Parathyroid adenoma (tissue), 2 donors: ENCODE measurements around the gene SLC13A1.

Experiments
- H2AFZ ChIP-seq: fragments of 300-600 bp; sonication (generic); one replicate; pipeline ENCODE4 v1.7.0; 2017; ENCODE audit warnings: antibody characterized with exemption, mild to moderate bottlenecking
- H3K27ac ChIP-seq: fragments of 300-600 bp; sonication (generic); one replicate; pipeline ENCODE4 v1.7.0; 2017
- H3K27me3 ChIP-seq: fragments of 300-600 bp; sonication (generic); one replicate; pipeline ENCODE4 v1.7.0; 2017; ENCODE audit warnings: low read length; ENCODE audit not compliant: control insufficient read depth, insufficient read depth
- H3K36me3 ChIP-seq: fragments of 300-600 bp; sonication (generic); one replicate; pipeline ENCODE4 v1.7.0; 2017; ENCODE audit warnings: low read length; ENCODE audit not compliant: control insufficient read depth, insufficient read depth
- H3K4me1 ChIP-seq: fragments of 300-600 bp; sonication (generic); one replicate; pipeline ENCODE4 v1.7.0; 2017; ENCODE audit warnings: control low read depth
- H3K4me2 ChIP-seq: fragments of 300-600 bp; sonication (generic); one replicate; pipeline ENCODE4 v1.7.0; 2017; ENCODE audit warnings: low read length
- H3K4me3 ChIP-seq: fragments of 300-600 bp; sonication (generic); one replicate; pipeline ENCODE4 v1.7.0; 2017; ENCODE audit warnings: low read depth, low read length
- H3K79me2 ChIP-seq: fragments of 300-600 bp; sonication (generic); one replicate; pipeline ENCODE4 v1.7.0; 2017; ENCODE audit warnings: control low read depth
- H3K9ac ChIP-seq: fragments of 300-600 bp; sonication (generic); one replicate; pipeline ENCODE4 v1.7.0; 2017; ENCODE audit warnings: mild to moderate bottlenecking
- H3K9me3 ChIP-seq: fragments of 300-600 bp; sonication (generic); one replicate; pipeline ENCODE4 v1.7.0; 2017; ENCODE audit warnings: low read length; ENCODE audit not compliant: control insufficient read depth
- TF ChIP-seq, protein P1 (sequence below): fragments of 300-600 bp; sonication (generic); IDR thresholded peaks from one replicate; pipeline ENCODE4 v1.7.0; 2017; ENCODE audit warnings: antibody characterized with exemption, mild to moderate bottlenecking
- donor health status: primary hyperparathyroidism.

SLC13A1 gene

DNA sequence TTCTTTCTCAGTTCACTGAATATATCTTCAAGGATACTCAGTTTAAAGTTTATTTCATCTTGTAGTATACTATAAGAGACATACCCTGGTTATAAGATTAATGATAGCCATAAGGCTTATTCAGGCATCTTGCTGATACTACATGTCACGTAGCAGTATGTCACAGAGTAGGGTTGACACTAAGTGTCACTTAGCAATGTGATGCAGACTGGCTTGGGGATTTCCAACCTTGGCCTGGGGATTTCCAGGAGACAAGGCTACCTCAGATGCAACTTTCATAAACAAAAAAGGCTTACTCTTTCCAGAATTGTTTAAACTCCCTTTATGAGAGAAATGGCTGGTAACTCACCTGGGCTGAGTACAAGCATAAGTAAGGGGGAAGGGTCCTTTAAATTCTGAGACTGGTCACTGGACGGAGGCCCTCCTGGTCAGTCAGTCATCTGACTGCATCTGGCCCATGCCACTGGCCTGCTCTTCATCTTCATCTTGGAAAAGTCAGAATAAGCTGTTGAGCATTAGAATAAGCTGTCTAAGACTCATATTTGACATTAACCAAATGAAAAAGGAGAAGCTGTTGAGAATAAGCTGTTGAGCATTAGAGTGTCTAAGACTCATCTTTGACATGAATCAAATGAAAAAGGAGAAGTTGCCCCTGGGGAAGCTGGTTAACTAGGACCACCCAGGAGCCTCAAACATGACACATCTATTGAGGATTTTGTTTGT is 9.5 kb downstream of the SLC13A1 start:
- H3K4me2 ChIP-seq = no peak overlapping the region
- H3K9ac ChIP-seq = no peak overlapping the region
- no peak overlapping the region for H3K27ac ChIP-seq
- H3K4me1 ChIP-seq = no peaks in the 10 kb centered on the region
- no peak overlapping the region for H3K4me3 ChIP-seq
- H3K36me3 ChIP-seq = no peaks in the 10 kb centered on the region
- no peaks in the 10 kb centered on the region for H3K9me3 ChIP-seq
- TF ChIP-seq, protein P1, sequence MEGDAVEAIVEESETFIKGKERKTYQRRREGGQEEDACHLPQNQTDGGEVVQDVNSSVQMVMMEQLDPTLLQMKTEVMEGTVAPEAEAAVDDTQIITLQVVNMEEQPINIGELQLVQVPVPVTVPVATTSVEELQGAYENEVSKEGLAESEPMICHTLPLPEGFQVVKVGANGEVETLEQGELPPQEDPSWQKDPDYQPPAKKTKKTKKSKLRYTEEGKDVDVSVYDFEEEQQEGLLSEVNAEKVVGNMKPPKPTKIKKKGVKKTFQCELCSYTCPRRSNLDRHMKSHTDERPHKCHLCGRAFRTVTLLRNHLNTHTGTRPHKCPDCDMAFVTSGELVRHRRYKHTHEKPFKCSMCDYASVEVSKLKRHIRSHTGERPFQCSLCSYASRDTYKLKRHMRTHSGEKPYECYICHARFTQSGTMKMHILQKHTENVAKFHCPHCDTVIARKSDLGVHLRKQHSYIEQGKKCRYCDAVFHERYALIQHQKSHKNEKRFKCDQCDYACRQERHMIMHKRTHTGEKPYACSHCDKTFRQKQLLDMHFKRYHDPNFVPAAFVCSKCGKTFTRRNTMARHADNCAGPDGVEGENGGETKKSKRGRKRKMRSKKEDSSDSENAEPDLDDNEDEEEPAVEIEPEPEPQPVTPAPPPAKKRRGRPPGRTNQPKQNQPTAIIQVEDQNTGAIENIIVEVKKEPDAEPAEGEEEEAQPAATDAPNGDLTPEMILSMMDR = no peak
- no peak overlapping the region for H2AFZ ChIP-seq
- no peaks in the 10 kb centered on the region for H3K79me2 ChIP-seq
- H3K27me3 ChIP-seq = no peaks in the 10 kb centered on the region

DNA sequence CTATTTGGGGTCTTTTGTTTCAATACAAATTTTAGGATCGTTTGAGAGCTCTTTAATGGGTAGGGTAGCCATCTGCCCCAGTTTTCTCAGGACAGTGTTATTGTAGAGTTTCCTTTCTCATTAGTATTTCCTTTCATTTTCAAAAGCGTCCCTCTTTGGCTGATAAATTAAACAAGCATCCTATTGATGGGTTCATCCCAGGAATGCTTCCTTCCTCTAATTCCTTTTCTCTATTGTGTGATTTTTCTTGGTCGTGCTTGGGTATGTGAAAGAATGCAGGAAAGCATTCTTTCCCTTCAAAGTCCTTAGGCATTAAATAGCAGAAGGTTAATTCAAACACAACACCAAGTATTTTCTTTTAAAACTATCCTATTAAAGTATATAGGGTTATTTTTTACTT is 14.0 kb downstream of the SLC13A1 start:
- Histone ChIP-seq H3K79me2 (no peaks in the 10 kb centered on the region), H2AFZ (no peak overlapping the region), H3K4me2 (no peak overlapping the region), H3K9me3 (no peaks in the 10 kb centered on the region), H3K4me3 (no peak overlapping the region), H3K27ac (no peak overlapping the region), H3K4me1 (no peaks in the 10 kb centered on the region), H3K9ac (no peak overlapping the region), H3K36me3 (no peaks in the 10 kb centered on the region), H3K27me3 (no peaks in the 10 kb centered on the region)
- TF ChIP-seq, protein P1 = no peak

DNA sequence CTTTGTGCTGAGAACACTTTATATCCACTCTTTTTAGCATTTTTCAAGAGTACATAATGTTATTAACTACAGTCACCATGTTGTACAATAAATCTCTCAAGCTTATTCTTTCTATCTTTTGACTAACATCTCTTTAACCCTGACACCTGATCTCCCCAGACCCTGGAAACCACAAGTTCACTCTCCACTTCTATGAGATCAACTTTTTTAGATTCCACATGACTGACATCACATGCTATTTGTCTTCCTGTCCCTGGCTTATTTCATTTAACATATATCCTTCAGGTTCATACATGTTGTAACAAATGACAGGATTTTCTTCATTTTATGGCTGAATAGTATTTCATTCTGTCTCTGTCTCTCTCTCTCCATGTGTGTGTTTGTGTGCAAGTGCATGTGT is 15.5 kb downstream of the SLC13A1 start:
- Histone ChIP-seq H3K4me3 (no peak overlapping the region), H3K4me1 (no peaks in the 10 kb centered on the region), H2AFZ (no peak overlapping the region), H3K79me2 (no peaks in the 10 kb centered on the region), H3K9ac (no peak overlapping the region), H3K4me2 (no peak overlapping the region), H3K27me3 (no peaks in the 10 kb centered on the region), H3K36me3 (no peaks in the 10 kb centered on the region), H3K9me3 (no peaks in the 10 kb centered on the region), H3K27ac (no peak overlapping the region)
- TF ChIP-seq, protein P1 = no peak

DNA sequence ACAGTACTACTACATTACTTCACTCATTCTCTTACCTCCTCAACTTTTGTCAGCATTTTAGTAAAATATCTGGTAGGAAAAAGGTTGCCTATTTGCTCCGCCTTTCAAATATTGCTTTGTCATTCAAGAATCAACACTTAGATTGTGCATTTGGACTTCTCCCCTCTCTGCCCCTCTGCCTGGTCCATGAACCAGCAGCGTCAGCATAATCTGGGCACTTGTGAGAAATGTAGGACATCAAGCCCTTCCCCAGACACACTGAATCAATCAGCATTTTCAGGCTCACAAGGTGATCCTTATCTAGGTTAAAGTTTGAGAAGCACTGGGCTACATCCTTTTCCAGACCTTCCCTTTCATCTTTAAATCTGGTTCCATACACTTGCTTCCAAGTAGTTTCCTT is 16.3 kb downstream of the SLC13A1 start:
- H2AFZ ChIP-seq = no peak overlapping the region
- TF ChIP-seq, protein P1 = no peak

DNA sequence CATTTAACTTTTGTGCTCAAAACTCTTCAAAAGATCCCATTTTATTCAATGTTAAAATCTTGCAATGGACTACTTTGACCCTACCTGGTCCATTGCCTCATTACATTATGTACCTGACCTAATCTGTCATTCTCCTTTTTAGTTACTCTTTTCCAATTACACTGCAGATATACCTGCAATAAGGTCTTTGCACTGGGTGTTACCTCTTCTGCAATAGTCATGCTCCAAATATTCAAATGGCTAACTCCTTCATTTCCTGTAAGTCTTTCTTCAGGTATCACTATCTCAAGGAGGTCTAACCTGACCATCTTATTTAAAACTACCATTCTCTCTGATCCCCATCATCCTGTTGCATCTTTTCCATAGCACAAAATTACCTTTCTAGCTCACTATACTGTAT is 22.3 kb downstream of the SLC13A1 start:
- Histone ChIP-seq H3K79me2 (no peaks in the 10 kb centered on the region), H3K4me1 (no peaks in the 10 kb centered on the region), H3K36me3 (no peaks in the 10 kb centered on the region), H3K27me3 (no peaks in the 10 kb centered on the region), H3K27ac (no peak overlapping the region), H2AFZ (no peak overlapping the region), H3K9me3 (no peaks in the 10 kb centered on the region), H3K4me2 (no peak overlapping the region), H3K4me3 (no peak overlapping the region), H3K9ac (no peak overlapping the region)
- TF ChIP-seq, protein P1 = no peak

More for the DNA sequence above, 16.3 kb downstream of the SLC13A1 start:
- Histone ChIP-seq H3K9ac (no peak overlapping the region), H3K36me3 (no peaks in the 10 kb centered on the region), H3K27me3 (no peaks in the 10 kb centered on the region), H3K4me2 (no peak overlapping the region), H3K79me2 (no peaks in the 10 kb centered on the region), H3K4me3 (no peak overlapping the region), H3K4me1 (no peaks in the 10 kb centered on the region), H3K9me3 (no peaks in the 10 kb centered on the region), H3K27ac (no peak overlapping the region)
